Left colon (tissue), 2 donors: ENCODE measurements around the gene NWD2. TPM values are rescaled to one million over a fixed set of nuclear protein-coding genes. Genes with fewer than 3 reads are reported as not detected.
A peak's percentile ranks its signal among the peaks of the same experiment; 100 is the strongest.
"Not testable (repeated sequence)": the region's sequence is repeated elsewhere in the genome, so short reads cannot be mapped to it uniquely, and the experiment has no call there.

ENCODE experiments used
- ATAC-seq: fragments of 200-7000 bp; cut with Tn5 transposase; one replicate; pipeline ENCODE4 v1.9.1; 2020; ENCODE audit warnings: mild to moderate bottlenecking, moderate library complexity
- DNase-seq, 2 donors: peaks; one replicate each; pipeline ENCODE4 v3.0.0-alpha.2; 2020
- intact Hi-C, 2 donors: fragments of 100-400 bp; cut with DNase I in 1 of 2; cut with micrococcal nuclease in 1 of 2; formaldehyde crosslinking; loops; one replicate each; pipeline versions ENCODE4 v1.11.2 to v1.14.0; 2022; cut with DNase I, micrococcal nuclease
- microRNA-seq, 2 donors: library from miRNA; unstranded; fragments of <30 nt; microRNA quantifications; one replicate each; pipeline versions ENCODE4 v1.1.0 to v1.2.0, GENCODE V29; 2020
- total RNA-seq, 2 donors: library from RNA; stranded (reverse); fragmentation: NEBNext Ultra II Directional; extraction: Animal tissue kit (Norgen Biotek cat#: 25700); gene quantifications; one replicate each; pipeline ENCODE4 v1.2.1, GENCODE V29; 2021
- donor health status: DM: no; HTN: no; CAD: no.
- donor health status: DM: yes; HTN: yes; CAD: no.

Gene NWD2
- total RNA-seq, 2 donors from 2014 or later: 0.34 to 1.2 TPM

DNA sequence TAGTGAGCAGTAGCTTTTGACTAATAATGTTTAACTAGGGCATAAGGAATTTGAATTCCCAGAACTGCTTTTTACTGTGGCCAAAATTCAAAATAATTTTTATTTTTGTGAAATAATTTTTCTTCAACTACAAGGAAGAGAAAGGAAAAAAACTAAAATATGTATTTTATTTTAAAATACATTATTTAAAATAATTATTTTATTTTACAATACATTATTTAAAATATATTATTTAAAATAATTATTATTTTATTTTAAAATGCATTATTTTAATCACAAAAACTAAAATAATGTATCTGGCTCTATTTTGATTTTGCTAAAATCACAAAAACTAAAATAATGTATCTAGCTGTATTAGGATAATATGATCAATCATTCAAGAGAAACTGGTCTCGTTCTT lies 231.2 kb downstream of the NWD2 start:
- intact Hi-C loops: no loop called here
- ATAC-seq (no peak), DNase-seq (no peak)

- intact Hi-C loops: no loop called here
- no peak for ATAC-seq
- DNase-seq: no peak
Observed at GRCh38 chr4:37476256-37476655, 231.7 kb downstream of the NWD2 start.

GRCh38 chr4:37476691-37477090 lies 232.1 kb downstream of the NWD2 start:
- ATAC-seq (no peak), DNase-seq (no peak)
- intact Hi-C loops: no loop called here

DNA sequence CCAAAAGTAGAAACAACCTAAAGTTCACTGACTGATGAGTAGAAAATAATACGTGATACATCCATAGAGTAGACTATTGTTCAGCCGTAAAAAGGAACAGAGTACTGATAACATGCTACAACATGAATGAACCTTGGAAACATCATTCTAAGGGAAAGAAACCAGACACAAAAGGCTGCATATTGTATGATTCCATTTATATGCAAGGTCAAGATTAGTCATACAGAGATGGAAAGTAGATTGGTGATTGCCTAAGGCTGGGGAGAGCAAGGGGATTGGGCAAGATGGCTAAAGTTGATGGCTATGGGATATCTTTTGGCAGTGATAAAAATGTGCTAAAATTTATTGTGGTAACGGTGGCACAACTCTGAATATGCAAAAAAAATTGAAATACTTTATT lies 232.6 kb downstream of the NWD2 start:
- intact Hi-C loops: no loop called here
- ATAC-seq: no peak

DNA sequence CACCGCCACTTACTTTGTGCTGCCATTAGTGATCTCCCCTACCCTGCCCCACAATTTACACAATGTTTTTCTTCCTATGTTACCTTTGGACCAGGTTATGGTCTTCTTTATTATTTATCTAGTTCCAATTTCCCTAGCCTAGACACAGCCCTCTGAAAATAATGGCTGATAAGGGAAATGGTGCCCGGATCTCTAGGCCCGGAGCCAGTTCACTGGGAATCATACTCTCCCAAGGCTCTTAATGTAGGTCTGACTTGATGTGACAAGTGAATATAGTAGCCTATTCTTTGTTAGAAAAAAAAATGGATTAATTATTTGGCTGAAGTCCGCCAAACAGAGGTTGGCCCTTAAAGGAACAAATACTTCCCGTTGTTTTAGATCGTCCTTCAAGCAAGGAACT lies 233.6 kb downstream of the NWD2 start:
- no peak for ATAC-seq
- DNase-seq: no peak
- intact Hi-C loops: no loop called here

More for the DNA sequence above, 232.6 kb downstream of the NWD2 start:
- no peak for DNase-seq

GRCh38 chr4:37480509-37480908 lies 236.0 kb downstream of the NWD2 start:
- intact Hi-C loops: no loop called here

DNA sequence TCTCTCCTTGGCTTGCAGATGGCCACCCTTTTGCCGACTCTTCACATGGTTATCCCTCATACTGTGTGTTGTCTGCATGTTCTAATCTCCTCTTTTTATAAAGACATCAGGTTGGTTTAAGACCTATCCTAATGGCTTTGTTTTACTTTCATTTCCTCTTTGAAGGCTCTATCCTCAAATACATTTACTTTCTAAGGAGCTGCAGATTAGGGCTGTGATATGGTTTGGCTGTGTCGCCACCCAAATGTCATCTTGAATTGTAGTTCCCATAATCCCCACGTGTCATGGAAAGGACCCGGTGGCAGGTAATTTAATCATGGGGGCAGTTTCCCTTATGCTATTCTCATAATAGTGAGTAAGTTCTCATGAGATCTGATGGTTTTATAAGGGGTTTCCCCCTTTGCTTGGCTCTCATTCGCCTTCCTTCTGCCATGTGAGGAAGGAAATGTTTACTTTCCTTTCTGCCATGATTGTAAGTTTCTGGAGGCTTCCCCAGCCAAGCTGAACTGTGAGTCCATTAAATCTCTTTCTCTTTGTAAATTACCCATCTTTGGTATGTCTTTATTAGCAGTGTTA lies 237.1 kb downstream of the NWD2 start:
- peak; percentile 43 for ATAC-seq
- no peak for DNase-seq
- intact Hi-C loops: no loop called here

More at GRCh38 chr4:37480509-37480908, 236.0 kb downstream of the NWD2 start:
- no peak for DNase-seq
- no peak for ATAC-seq

DNA sequence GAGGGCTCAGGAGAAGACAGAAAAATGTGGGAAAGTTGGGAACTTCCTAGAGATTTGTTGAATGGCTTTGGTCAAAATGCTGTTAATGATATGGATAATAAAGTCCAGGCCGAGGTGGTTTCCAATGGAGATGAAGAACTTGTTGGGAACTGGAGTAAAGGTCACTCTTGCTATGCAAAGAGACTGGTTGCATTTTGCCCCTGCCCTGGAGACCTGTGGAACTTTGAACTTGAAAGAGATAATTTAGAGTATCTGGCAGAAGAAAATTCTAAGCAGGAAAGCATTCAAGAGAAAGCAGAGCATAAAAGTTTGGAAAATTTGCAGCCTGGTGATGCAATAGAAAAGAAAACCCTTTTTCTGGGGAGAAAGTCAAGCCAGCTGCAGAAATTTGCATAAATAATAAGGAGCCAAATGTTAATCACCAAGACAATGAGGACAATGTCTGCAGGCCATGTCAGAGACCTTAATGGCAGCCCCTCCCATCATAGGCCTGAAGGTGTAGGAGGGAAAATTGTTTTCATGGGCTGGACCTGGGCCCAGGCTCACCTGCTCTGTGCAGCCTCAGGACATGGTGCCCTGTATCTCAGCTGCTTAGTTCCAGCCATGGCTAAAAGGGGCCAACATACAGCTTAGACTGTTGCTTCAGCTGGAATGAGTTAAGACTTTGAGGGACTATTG lies 237.8 kb downstream of the NWD2 start:
- ATAC-seq (peak; percentile 46), DNase-seq (no peak)

GRCh38 chr4:37483610-37484009 lies 239.1 kb downstream of the NWD2 start:
- ATAC-seq (no peak), DNase-seq (no peak)
- intact Hi-C loops: no loop called here

More for the DNA sequence above, 237.8 kb downstream of the NWD2 start:
- intact Hi-C loops: no loop called here

GRCh38 chr4:37486166-37486565 lies 241.6 kb downstream of the NWD2 start:
- DNase-seq (no peak), ATAC-seq (no peak)
- intact Hi-C loops: no loop called here

DNA sequence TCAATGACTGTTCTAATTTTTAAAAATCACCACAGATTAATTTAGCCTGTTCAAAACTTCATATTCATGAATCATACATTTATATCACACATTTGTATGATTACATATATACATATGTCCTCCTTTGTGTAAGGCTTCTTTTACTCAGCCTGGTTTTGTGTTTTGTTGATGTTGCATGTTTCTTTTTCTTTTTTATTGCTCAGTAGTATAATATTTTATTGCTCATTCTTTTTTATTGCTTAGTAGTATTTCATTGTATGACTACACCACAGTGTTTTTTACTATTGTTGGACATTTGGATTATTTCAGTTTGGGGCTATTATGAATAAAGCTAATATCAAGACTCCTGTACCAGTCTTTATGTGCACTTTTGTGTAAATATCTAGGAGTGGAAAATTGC lies 243.1 kb downstream of the NWD2 start:
- ATAC-seq (peak; percentile 65), DNase-seq (no peak)
- intact Hi-C loops: no loop called here

DNA sequence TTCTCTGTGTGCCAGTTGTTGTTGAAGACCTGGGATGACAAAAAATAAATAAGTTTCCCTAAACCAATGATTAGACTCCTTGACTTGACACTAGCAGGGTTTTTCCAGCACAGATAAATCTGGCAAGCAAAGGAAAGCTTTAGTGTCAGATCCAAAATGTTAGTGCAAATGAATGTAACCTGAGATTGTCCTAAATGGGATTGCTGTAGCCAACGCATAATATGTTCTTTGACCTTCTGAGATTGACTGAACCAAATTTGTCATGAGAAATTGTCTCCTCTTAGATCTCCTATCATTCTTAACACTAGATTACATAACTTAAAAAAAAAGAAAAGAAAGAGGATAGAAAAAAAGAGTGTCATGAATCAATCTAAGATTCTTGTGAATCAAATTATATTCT lies 245.2 kb downstream of the NWD2 start:
- intact Hi-C loops: no loop called here
- DNase-seq: no peak
- no peak for ATAC-seq

- peak; percentile 89 for ATAC-seq
- no peak for DNase-seq
- intact Hi-C loops: no loop called here
Observed at GRCh38 chr4:37490391-37491347, 246.1 kb downstream of the NWD2 start.

GRCh38 chr4:37495353-37495752 lies 250.8 kb downstream of the NWD2 start:
- ATAC-seq, DNase-seq, intact Hi-C loops: not testable (repeated sequence)

Small RNAs within 50 kb of the gene (microRNA-seq; reads per million reads assigned to microRNA genes)
- gene MIR4801: 0 reads per million in 2 donors
